GM23338 (cell line): Measurements from ENCODE around the gene RNASE3. TPM values are rescaled to one million over a fixed set of nuclear protein-coding genes. Genes with fewer than 3 reads are reported as not detected.

Experiments
- polyA plus RNA-seq: library from polyadenylated mRNA; unstranded; fragments of >200 nt; fragmentation: Nextera tagmentation; extraction: Ambion mirVana; gene quantifications from 2 replicates; pipeline ENCODE4 v1.2.1, GENCODE V29; 2016
- total RNA-seq: library from RNA; depleted of rRNA; stranded (reverse); fragments of >200 nt; shearing (Covaris generic); gene quantifications from 2 replicates; pipeline ENCODE4 v1.2.3, GENCODE V29; 2014; rRNA removed

RNASE3 gene
- total and polyA plus RNA-seq, 2 experiments from 2014 or later: not detected

Other genes starting within 250 kb of the RNASE3 start
- not detected in 2 replicates for gene OR6S1, start 249.7 kb upstream of the RNASE3 start, total RNA-seq
- not detected in 2 replicates for gene OR6S1, start 249.7 kb upstream of the RNASE3 start, polyA plus RNA-seq
- gene RNASE4, start 206.8 kb upstream of the RNASE3 start, total RNA-seq: 1.6 and 2.0 TPM in 2 replicates
- 0.29 and 0.45 TPM in 2 replicates for gene RNASE4, start 206.8 kb upstream of the RNASE3 start, polyA plus RNA-seq
- gene ANG, start 202.6 kb upstream of the RNASE3 start, total RNA-seq: 2.3 and 5.1 TPM in 2 replicates
- gene ANG, start 202.6 kb upstream of the RNASE3 start, polyA plus RNA-seq: 3.7 and 5.0 TPM in 2 replicates
- not detected in 2 replicates for gene EDDM3A, start 145.5 kb upstream of the RNASE3 start, total RNA-seq
- gene EDDM3A, start 145.5 kb upstream of the RNASE3 start, polyA plus RNA-seq: not detected in 2 replicates
- not detected in 2 replicates for gene EDDM3B, start 123.0 kb upstream of the RNASE3 start, total RNA-seq
- gene EDDM3B, start 123.0 kb upstream of the RNASE3 start, polyA plus RNA-seq: not detected in 2 replicates
- gene RNASE6, start 110.1 kb upstream of the RNASE3 start, total RNA-seq: 0.45 TPM in 1 of 2 replicates, not detected in the other
- gene RNASE6, start 110.1 kb upstream of the RNASE3 start, polyA plus RNA-seq: not detected in 2 replicates
- 0.56 TPM in 1 of 2 replicates, not detected in the other for gene RNASE1, start 88.5 kb upstream of the RNASE3 start, total RNA-seq
- 1.7 and 2.0 TPM in 2 replicates for gene RNASE1, start 88.5 kb upstream of the RNASE3 start, polyA plus RNA-seq
- not detected in 2 replicates for gene RNASE2, start 64.1 kb downstream of the RNASE3 start, total RNA-seq
- not detected in 2 replicates for gene RNASE2, start 64.1 kb downstream of the RNASE3 start, polyA plus RNA-seq
- gene METTL17, start 98.6 kb downstream of the RNASE3 start, total RNA-seq: 156 and 163 TPM in 2 replicates
- 74.9 and 77.7 TPM in 2 replicates for gene METTL17, start 98.6 kb downstream of the RNASE3 start, polyA plus RNA-seq
- gene SLC39A2, start 107.9 kb downstream of the RNASE3 start, total RNA-seq: not detected in 2 replicates
- gene SLC39A2, start 107.9 kb downstream of the RNASE3 start, polyA plus RNA-seq: not detected in 2 replicates
- gene NDRG2, start 133.7 kb downstream of the RNASE3 start, total RNA-seq: 15.2 and 20.6 TPM in 2 replicates
- 8.8 and 10.5 TPM in 2 replicates for gene NDRG2, start 133.7 kb downstream of the RNASE3 start, polyA plus RNA-seq
- not detected in 2 replicates for gene TPPP2, start 138.8 kb downstream of the RNASE3 start, total RNA-seq
- gene TPPP2, start 138.8 kb downstream of the RNASE3 start, polyA plus RNA-seq: not detected in 2 replicates
- gene RNASE13, start 143.4 kb downstream of the RNASE3 start, total RNA-seq: not detected in 2 replicates
- not detected in 2 replicates for gene RNASE13, start 143.4 kb downstream of the RNASE3 start, polyA plus RNA-seq
- gene RNASE7, start 151.0 kb downstream of the RNASE3 start, total RNA-seq: not detected in 2 replicates
- gene RNASE7, start 151.0 kb downstream of the RNASE3 start, polyA plus RNA-seq: not detected in 2 replicates
- gene RNASE8, start 166.4 kb downstream of the RNASE3 start, total RNA-seq: not detected in 2 replicates
- gene RNASE8, start 166.4 kb downstream of the RNASE3 start, polyA plus RNA-seq: not detected in 2 replicates
- 38.6 and 44.6 TPM in 2 replicates for gene ARHGEF40, start 178.9 kb downstream of the RNASE3 start, total RNA-seq
- 17.7 and 21.5 TPM in 2 replicates for gene ARHGEF40, start 178.9 kb downstream of the RNASE3 start, polyA plus RNA-seq
- gene ZNF219, start 207.3 kb downstream of the RNASE3 start, total RNA-seq: 148 and 153 TPM in 2 replicates
- 35.5 and 37.7 TPM in 2 replicates for gene ZNF219, start 207.3 kb downstream of the RNASE3 start, polyA plus RNA-seq
- gene TMEM253, start 209.7 kb downstream of the RNASE3 start, total RNA-seq: 0.59 TPM in 1 of 2 replicates, not detected in the other
- 0.95 and 2.7 TPM in 2 replicates for gene TMEM253, start 209.7 kb downstream of the RNASE3 start, polyA plus RNA-seq